AG09309 (cell line): ENCODE results near the gene CSNK2A1.

Source experiments
- DNase-seq: peaks from one replicate; pipeline ENCODE4 v3.0.0-alpha.2; 2010; ENCODE audit warnings: low read depth
- H3K4me3 ChIP-seq: 2 replicates; pipeline ENCODE4 v1.5.1; 2011; ENCODE audit warnings: mild to moderate bottlenecking, low read depth, low read length, moderate library complexity; ENCODE audit not compliant: control insufficient read depth
- CTCF ChIP-seq: IDR thresholded peaks from 2 replicates; pipeline ENCODE4 v1.5.1; 2011; ENCODE audit warnings: mild to moderate bottlenecking, low read depth, low read length, inconsistent platforms; ENCODE audit not compliant: insufficient read depth, control insufficient read depth; ENCODE audit errors: missing control alignments

CSNK2A1 gene

DNA sequence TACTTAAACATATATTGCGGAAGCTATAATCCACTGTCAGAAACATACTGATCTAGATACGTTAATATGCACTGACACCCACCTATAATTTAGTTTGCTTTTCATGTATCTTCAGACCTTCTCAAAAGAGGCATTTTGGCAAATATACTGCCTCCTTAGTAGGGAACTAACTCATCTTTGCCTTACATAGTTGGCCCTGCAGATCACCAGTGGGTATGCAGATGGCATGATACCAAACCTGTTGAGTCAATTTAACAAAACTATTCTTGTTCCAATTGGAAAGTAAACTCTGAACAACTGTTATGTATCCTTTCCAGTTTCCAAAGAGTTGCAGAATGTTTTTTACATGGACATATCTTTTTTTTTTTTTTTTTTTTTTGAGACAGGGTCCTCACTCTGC is 45.6 kb downstream of the CSNK2A1 start:
- H3K4me3 ChIP-seq, result no peak overlapping the region
- TF ChIP-seq CTCF, result no peak

GRCh38 chr20:496126-496696 is 47.4 kb downstream of the CSNK2A1 start:
- peak; percentile 24 for DNase-seq
- H3K4me3 ChIP-seq, result no peak overlapping the region
- no peak for TF ChIP-seq CTCF

More for the DNA sequence above, 45.6 kb downstream of the CSNK2A1 start:
- no peak for DNase-seq

DNA sequence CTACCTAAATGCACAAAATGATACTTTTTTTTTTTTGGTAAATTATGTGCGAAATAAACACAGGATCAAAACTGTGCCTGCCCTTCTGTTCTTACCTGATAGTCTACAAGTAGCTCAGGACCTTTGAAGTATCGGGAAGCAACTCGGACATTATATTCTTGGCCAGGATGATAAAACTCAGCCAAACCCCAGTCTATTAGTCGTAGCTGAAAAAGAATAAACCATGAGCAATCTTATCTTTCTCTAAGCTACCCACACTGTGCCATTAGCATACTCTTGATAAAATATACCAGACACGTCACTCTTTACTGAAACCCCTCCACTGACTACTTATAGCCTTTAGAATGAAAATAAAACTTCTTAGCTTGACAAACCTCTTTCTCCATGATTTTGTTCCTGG is 51.4 kb downstream of the CSNK2A1 start:
- DNase-seq, result no peak
- no peak for TF ChIP-seq CTCF
- H3K4me3 ChIP-seq, result no peak overlapping the region

- no peak for TF ChIP-seq CTCF
- H3K4me3 ChIP-seq, result no peak overlapping the region
- no peak for DNase-seq
Measured at GRCh38 chr20:487655-488054, 55.9 kb downstream of the CSNK2A1 start.

GRCh38 chr20:483815-484644 is 59.6 kb downstream of the CSNK2A1 start:
- no peak for TF ChIP-seq CTCF
- no peak for DNase-seq
- H3K4me3 ChIP-seq, result no peak overlapping the region

GRCh38 chr20:481167-481566 is 62.4 kb downstream of the CSNK2A1 start:
- H3K4me3 ChIP-seq, result no peak overlapping the region
- TF ChIP-seq CTCF, result no peak
- DNase-seq, result no peak
